Measurements from ENCODE around the gene LAMTOR2.
"Not testable (repeated sequence)": the region's sequence is repeated elsewhere in the genome, so short reads cannot be mapped to it uniquely, and the experiment has no call there.

The LAMTOR2 gene

DNA sequence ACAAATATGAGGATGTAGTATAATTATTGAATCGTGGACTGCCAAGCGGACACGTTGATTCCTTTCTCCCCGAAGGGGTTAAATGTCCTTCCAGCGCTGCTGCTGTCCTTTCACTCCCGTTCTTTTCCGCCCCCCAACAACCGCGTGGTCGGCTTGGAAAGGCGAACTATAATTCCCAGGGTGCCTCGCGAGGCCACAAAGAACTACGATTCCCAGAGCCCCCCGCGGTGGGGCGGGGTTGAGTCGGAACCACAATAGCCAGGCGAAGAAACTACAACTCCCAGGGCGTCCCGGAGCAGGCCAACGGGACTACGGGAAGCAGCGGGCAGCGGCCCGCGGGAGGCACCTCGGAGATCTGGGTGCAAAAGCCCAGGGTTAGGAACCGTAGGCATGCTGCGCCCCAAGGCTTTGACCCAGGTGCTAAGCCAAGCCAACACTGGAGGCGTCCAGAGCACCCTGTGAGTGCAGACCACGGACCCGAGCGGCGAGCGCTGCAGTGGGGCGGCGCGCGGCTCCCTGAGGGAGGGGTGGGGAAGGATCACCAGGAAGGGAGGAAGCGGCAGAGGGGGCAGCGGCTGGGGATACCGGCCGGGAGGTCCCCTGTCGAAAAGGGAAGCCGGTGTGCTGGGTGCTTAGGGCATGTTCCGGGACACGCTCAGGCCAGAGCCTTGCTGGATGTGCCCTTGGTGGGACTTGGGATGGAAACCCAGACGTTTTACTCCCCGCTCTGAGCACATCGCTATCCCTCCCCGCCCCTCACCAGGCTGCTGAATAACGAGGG is at the start of gene LAMTOR2:
LAMTOR2 (plus strand) TSS at position 283 of the 781 bp plus-strand sequence; CDS start at position 391, 108 bp downstream.
- peak; percentile 93 to 98 (median 94) for DNase-seq (ENCODE audit: low read depth in 3 of 3)

DNA sequence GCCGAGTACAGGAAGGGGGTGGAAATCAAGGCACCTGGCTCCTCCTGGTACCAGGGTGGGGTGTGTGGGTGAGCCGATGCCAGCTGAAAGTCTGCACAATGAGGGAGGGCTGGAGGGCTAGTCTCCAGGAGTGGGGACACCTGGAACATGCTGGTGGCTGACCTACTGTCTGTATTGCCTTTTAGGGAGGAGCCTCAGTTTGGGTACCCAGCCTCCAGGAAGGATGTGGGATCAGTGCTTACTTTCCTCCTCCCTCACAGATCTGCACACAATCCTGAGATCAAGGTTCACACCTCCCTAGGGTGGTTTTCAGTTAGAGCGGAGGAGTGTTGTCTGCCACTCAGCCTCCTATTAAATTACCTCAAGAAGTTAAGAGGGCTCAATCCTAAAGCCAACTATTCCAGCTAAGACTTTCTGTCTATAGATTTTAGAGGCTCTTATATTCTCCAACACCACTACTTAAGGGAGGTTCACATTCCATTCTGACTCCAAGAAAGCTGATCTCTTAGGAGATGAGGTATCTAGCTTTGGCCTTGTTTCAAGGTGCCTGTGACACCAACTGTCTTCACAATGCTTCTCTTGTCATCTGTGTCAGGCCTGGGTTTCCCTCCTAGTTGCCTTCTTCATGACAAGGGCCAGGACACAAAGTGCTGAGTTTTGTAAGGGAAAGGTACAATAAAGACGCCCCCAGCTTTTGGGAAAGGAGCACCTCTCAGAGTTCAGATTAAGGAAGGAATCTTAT is 49.6 kb upstream of the LAMTOR2 start:
- DNase-seq (ENCODE audit: low read depth in 3 of 3) = no peak

GRCh38 chr1:156006666-156007376 is 47.8 kb upstream of the LAMTOR2 start:
- DNase-seq (ENCODE audit: low read depth in 3 of 3) = no peak

DNA sequence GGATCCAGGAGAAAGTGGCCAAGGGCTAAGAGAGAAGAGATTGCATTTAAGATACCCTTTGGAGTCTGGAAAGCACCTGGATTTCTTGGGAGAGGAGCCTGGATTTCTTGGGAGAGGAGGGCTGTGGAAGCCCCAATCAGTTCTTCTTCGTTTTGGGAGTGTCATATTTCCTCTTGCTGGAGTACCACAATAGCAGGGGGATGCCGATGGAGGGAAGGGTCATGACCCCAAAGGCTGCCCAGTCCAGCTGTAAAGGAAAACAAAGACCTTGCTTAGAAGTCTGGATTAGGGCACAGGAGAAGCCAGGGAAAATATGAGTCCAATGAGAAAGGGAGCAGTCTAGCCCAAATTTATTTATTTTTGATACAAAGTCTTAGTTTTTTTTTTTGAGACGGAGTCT is 45.2 kb upstream of the LAMTOR2 start:
- DNase-seq (ENCODE audit: low read depth in 3 of 3) = no peak

- DNase-seq (ENCODE audit: low read depth in 3 of 3) = no peak
Observed at GRCh38 chr1:156012051-156012817, 42.3 kb upstream of the LAMTOR2 start.

DNA sequence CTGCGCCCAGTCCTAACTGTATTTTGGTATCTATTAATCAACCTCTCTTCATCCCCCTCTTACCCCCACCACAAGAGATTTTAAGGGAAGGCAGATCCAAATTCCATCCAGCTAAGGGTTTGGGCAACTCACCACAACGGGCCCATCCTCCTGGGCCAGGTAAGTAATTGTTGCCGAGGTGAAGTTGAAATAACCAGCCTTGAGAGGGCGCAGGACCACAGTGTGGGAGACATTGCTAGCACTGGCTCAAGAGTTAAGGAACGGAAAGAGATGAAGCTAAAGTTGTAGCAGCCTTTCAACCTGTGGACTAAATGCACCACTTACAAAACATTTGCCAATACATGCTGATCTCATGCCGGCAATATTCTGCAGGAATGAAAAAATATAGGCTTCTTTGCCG is 39.8 kb upstream of the LAMTOR2 start:
- DNase-seq (ENCODE audit: low read depth in 3 of 3) = no peak

DNA sequence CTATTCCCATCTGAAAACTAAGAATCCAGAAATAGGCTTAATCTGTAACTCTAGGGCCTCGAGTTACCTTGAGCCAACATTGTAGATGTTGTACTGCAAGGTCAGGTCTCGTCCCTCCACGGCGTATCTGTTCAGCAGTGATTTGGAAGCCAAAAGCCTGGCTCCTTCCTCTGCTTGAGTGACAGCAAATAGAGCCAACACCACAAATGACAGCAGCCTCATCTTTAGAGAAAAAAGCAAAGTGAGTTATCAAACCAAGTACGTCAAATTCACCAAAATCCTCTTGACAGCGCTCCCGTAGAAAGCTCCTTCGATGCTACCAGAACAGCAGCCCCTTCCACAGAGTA is 34.7 kb upstream of the LAMTOR2 start:
- no peak for DNase-seq (ENCODE audit: low read depth in 3 of 3)

GRCh38 chr1:156020293-156021092 is 34.1 kb upstream of the LAMTOR2 start, which contains the start of gene SSR2:
Gene SSR2 (minus strand): TSS chr1:156020951. CDS start chr1:156020167, 784 bp downstream.
- peak; percentile 69 to 83 (median 81) for DNase-seq (ENCODE audit: low read depth in 3 of 3)

GRCh38 chr1:156021093-156021428 is 33.5 kb upstream of the LAMTOR2 start:
- DNase-seq (ENCODE audit: low read depth in 3 of 3) = no peak

GRCh38 chr1:156021954-156022353 is 32.6 kb upstream of the LAMTOR2 start:
- no peak for DNase-seq (ENCODE audit: low read depth in 3 of 3)

DNA sequence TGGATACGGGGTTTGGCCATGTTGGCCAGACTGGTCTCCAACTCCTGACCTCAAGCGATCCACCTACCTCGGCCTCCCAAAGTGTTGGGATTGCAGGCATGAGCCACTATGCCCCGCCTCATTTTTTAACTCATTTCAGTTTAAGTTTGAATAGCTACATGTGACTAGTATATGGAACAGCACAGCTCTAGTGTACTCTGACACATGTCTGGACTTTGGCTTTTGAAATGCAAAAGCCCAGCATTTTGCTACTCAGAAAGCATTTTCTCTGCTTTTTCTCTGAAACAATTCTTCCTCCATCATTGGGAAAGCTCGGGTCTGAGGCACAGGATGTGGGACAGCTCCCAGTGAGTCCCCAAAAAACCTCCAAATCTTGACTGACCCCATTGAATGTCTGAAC is 29.8 kb upstream of the LAMTOR2 start:
- DNase-seq (ENCODE audit: low read depth in 3 of 3) = no peak

DNA sequence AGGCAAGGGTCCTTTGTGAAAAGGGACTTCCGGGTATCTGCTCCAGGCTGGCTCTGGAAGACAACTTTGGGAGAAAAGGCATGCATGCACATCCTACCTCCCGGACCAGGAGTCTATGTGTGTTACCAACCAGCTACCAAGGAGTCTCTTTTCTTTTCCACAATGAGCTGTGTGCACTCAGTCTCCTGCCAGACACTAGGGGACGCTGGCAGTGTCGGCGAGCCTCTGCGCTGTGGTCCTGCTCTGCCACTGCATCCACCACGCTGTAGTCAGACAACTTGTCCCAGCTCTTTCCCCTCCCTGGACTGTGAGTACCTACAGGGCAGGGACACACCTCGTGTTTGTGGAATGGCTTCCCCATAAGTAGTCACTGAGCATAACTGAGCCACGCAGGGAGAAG is 28.7 kb upstream of the LAMTOR2 start:
- peak in 1 of 3 experiments; percentile 31 for DNase-seq (ENCODE audit: low read depth in 3 of 3)

- no peak for DNase-seq (ENCODE audit: low read depth in 3 of 3)
Observed at GRCh38 chr1:156026588-156026987, 28.0 kb upstream of the LAMTOR2 start.

GRCh38 chr1:156033011-156033410 is 21.6 kb upstream of the LAMTOR2 start:
- DNase-seq (ENCODE audit: low read depth in 3 of 3) = no peak

- DNase-seq (ENCODE audit: low read depth in 3 of 3) = not testable (repeated sequence)
Observed at GRCh38 chr1:156034991-156035390, 19.6 kb upstream of the LAMTOR2 start.

DNA sequence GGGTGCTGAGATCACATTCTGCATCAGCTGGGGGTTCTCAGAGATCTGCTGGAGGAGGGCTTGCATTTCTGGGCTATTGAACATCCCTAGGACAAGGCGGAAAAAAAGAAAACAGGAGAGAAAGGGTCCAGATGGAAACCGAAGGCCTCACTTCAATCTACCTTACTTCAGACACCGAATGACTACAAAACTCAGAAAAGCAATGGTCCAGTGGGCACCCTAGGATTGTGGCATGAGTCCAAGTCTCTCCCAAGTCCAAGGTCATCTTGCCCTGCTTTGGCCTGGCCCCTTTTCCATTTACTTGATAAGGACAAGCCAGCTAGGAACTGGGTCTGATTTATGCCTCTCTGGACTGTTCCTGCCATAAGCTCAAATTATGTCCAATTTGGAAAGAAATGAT is 11.8 kb upstream of the LAMTOR2 start:
- DNase-seq (ENCODE audit: low read depth in 3 of 3) = no peak

- DNase-seq (ENCODE audit: low read depth in 3 of 3) = no peak
Observed at GRCh38 chr1:156045076-156045475, 9.5 kb upstream of the LAMTOR2 start.

DNA sequence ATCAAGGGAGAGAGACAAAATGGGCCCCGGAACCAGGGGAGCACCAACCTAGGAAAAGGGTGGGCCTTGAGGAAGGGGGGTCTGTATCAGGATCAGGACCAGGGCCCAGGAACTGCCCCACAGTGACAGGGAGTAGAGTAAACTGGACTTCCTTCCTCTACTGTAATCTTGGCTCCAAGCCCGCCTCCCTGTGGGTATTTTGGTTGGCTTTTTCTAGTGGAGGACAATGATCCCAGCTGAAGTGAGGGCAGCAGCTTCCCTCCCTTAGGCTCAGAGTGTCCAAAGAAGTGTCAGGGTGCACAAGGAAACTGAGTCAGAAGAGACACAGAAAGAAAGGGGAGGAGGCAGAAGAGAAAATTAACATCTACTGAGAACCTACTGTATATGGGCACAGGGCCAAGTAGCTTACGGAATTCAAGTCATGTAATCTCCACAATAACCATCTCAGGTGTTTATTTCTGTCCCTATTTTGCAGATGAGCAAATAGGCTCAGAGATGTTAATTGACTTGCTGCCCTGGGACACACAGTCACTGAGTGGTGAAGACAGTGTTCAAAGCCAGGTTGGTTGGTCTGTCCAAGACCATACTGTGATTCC is 5.8 kb upstream of the LAMTOR2 start:
- DNase-seq (ENCODE audit: low read depth in 3 of 3) = no peak

GRCh38 chr1:156050376-156050775 is 4.2 kb upstream of the LAMTOR2 start:
- DNase-seq (ENCODE audit: low read depth in 3 of 3) = no peak

DNA sequence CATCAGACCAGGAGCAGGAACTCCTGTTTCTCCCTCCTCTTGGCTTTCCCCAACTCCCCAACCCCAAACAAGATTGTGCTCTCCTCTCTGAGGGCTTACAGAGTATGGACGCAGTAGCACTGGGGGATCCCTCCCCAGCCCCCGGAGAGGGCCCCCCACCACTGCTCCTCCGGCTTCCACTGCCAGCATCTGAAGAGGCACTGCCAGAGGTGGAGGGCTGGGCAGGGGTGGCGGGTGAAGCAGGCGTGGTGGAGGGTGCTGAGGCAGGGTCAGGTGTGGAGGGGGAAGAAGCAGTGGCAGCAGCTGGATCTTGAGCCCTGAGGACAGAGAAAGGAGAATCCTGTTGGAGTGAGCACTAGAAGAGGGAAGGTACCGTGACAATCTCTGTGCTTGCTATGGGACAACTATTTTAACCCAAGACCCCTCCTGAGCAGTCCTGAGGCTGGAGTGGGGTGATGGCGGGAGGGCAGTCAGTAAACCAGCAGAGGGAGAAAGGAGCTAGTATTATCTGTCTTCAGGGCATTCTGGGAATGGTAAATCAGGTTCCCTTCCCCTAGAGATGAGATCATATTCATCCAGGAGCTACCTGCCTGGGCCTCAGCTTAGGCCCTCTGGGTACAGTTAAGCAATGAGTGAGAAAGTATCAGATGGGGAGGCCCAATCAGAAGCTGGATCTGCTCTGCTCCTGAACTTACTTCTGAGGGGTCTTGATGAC is 3.4 kb upstream of the LAMTOR2 start:
- DNase-seq (ENCODE audit: low read depth in 3 of 3) = no peak
